ENCODE data around the gene HNRNPLL. TPM values are rescaled to one million over a fixed set of nuclear protein-coding genes. Genes with fewer than 3 reads are reported as not detected.

The HNRNPLL gene
- total and polyA plus RNA-seq, 2 of the 8 experiments (the other 6 are each of a cell fraction or from before 2014, with no cell fraction given) = 18.6 to 69.3 TPM

- no peak overlapping the region for H2BK5ac ChIP-seq (ENCODE audit: low read depth, low read length)
- H4K20me1 ChIP-seq (replicated peaks in 1 of 2; ENCODE audit: control insufficient read depth in 1 of 2, insufficient read depth in 2 of 2, low read length in 2 of 2) = no peaks in the 10 kb centered on the region
- peak overlapping the region; percentile 59 to 67; a peak in 2 of 4 replicates for H3K4me2 ChIP-seq (ENCODE audit: insufficient read depth in 1 of 2, low read depth in 2 of 2, low read length in 2 of 2)
- H2BK120ac ChIP-seq (replicated peaks; ENCODE audit: low read depth, low read length) = no peak overlapping the region
- H2BK15ac ChIP-seq (ENCODE audit: low read length) = no peak overlapping the region
- no peaks in the 10 kb centered on the region for H3K36me3 ChIP-seq (ENCODE audit: control insufficient read depth in 2 of 4, insufficient read depth in 4 of 4, low read length in 3 of 4)
- peaks cover 0 to 3% (median 0%) of the 10 kb centered on the region in 4 experiments; a peak in 1 of 7 replicates for H3K4me1 ChIP-seq (replicated peaks in 1 of 4; ENCODE audit: control insufficient read depth in 3 of 4, insufficient read depth in 4 of 4, low read length in 3 of 4)
- H3K18ac ChIP-seq (ENCODE audit: extremely low read depth, low read length) = no peak overlapping the region
- H2BK12ac ChIP-seq (ENCODE audit: low read depth, low read length) = no peak overlapping the region
- no peak overlapping the region for H3K27ac ChIP-seq (ENCODE audit: low read depth, low read length)
- H3K79me1 ChIP-seq (ENCODE audit: low read depth, low read length) = no peaks in the 10 kb centered on the region
- no peak overlapping the region for H3K14ac ChIP-seq (ENCODE audit: insufficient read length)
- H2AFZ ChIP-seq (ENCODE audit: low read length) = no peak overlapping the region
- no peaks in the 10 kb centered on the region; a peak in 1 of 7 replicates for H3K27me3 ChIP-seq (replicated peaks in 1 of 4; ENCODE audit: control insufficient read depth in 3 of 4, extremely low read depth in 1 of 4, insufficient read depth in 3 of 4, low read length in 3 of 4)
- no peak overlapping the region for H2BK20ac ChIP-seq (ENCODE audit: low read length)
- H3K4me3 ChIP-seq (ENCODE audit: extremely low read depth in 1 of 4, insufficient read depth in 2 of 4, low read depth in 3 of 4, low read length in 4 of 4) = peak overlapping the region in 1 of 4 experiments; percentile 53; a peak in 2 of 8 replicates
- H4K91ac ChIP-seq (replicated peaks; ENCODE audit: insufficient read length, low read length) = no peak overlapping the region
- no peaks in the 10 kb centered on the region for H3K79me2 ChIP-seq (ENCODE audit: control insufficient read depth in 1 of 2, insufficient read depth in 2 of 2, low read length in 2 of 2)
- ChIA-PET POLR2A (ENCODE audit: partially characterized antibody) (interaction anchor here (0.6 to 2.0 kb wide), 2 partner anchors 180 to 222 kb away, joined by 3 to 9 read pairs; partner anchors contain the start of gene SRSF7), CTCF (ENCODE audit: partially characterized antibody) (interaction anchor here (0.6 to 1.0 kb wide), 3 partner anchors 46 to 167 kb away, joined by 3 to 4 read pairs (median 3); no protein-coding TSS in a partner anchor)
- DNase-seq (ENCODE audit: low read depth in 1 of 2, low spot score in 2 of 2) (no peak), FAIRE-seq (no peak)
- H4K8ac ChIP-seq (ENCODE audit: extremely low read depth, insufficient read depth, low read length) = no peak overlapping the region
- no peak overlapping the region for H3K56ac ChIP-seq (replicated peaks; ENCODE audit: insufficient read length, low read depth, low read length)
- no peak overlapping the region for H3K4ac ChIP-seq (replicated peaks; ENCODE audit: insufficient read length, low read depth, low read length)
- no peak overlapping the region for H3K9ac ChIP-seq (replicated peaks in 1 of 4; ENCODE audit: extremely low read depth in 1 of 4, low read depth in 3 of 4, low read length in 3 of 4)
- no peak overlapping the region for H2AK5ac ChIP-seq (ENCODE audit: low read depth, low read length)
- no peak overlapping the region for H4K5ac ChIP-seq (ENCODE audit: insufficient read length, low read depth, low read length)
- no peaks in the 10 kb centered on the region for H3K23me2 ChIP-seq (ENCODE audit: low read depth, low read length)
- H3K23ac ChIP-seq (ENCODE audit: insufficient read length) = no peak overlapping the region
- WGBS, 2 experiments (ENCODE audit: extremely low coverage in 1 of 2, insufficient coverage in 1 of 2, insufficient read length in 1 of 2, insufficient replicate concordance in 2 of 2, low coverage in 1 of 2, low lambda C conversion rate in 2 of 2, missing lambda C conversion rate in 1 of 2) = 68% methylated on average over 5 of the region's 5 CpGs; no CpG with 5 or more reads in 1 of the 2 experiments
- H3K9me3 ChIP-seq (ENCODE audit: insufficient read depth in 2 of 2, low read depth in 1 of 2, low read length in 1 of 2) = no peaks in the 10 kb centered on the region
- TF ChIP-seq GABPA (IDR thresholded peaks at IDR 0.05; ENCODE audit: borderline replicate concordance, insufficient read depth, low read length) (no peak), ZNF274 (IDR thresholded peaks at IDR 0.05; ENCODE audit: borderline replicate concordance, extremely low read depth, low read length) (no peak), RNF2 (IDR thresholded peaks at IDR 0.05; ENCODE audit: borderline replicate concordance, low read depth, low read length, missing control alignments, poor library complexity, severe bottlenecking) (no peak), JUND (IDR thresholded peaks at IDR 0.05; ENCODE audit: low read length) (no peak), RAD21 (IDR thresholded peaks at IDR 0.05 in 1 of 2, conservative IDR thresholded peaks at IDR 0.05 in 1 of 2; ENCODE audit: low read depth in 2 of 2, low read length in 2 of 2) (no peak), POLR2A (IDR thresholded peaks at IDR 0.05; ENCODE audit: control extremely low read depth in 1 of 2, low read depth in 2 of 2, low read length in 2 of 2) (no peak), GTF2F1 (IDR thresholded peaks at IDR 0.05; ENCODE audit: borderline replicate concordance, low read depth, low read length) (no peak), CBX8 (IDR thresholded peaks at IDR 0.05; ENCODE audit: borderline replicate concordance, low read depth, low read length) (no peak), POU5F1 (IDR thresholded peaks at IDR 0.05; ENCODE audit: low read depth, low read length) (no peak), RBBP5 (IDR thresholded peaks at IDR 0.05; ENCODE audit: borderline replicate concordance, low read depth, low read length) (no peak), CHD1 (IDR thresholded peaks at IDR 0.05; ENCODE audit: low read depth, low read length) (no peak)
- TF ChIP-seq, protein P1, sequence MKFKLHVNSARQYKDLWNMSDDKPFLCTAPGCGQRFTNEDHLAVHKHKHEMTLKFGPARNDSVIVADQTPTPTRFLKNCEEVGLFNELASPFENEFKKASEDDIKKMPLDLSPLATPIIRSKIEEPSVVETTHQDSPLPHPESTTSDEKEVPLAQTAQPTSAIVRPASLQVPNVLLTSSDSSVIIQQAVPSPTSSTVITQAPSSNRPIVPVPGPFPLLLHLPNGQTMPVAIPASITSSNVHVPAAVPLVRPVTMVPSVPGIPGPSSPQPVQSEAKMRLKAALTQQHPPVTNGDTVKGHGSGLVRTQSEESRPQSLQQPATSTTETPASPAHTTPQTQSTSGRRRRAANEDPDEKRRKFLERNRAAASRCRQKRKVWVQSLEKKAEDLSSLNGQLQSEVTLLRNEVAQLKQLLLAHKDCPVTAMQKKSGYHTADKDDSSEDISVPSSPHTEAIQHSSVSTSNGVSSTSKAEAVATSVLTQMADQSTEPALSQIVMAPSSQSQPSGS (IDR thresholded peaks at IDR 0.05; ENCODE audit: low read length) = no peak
Observed at GRCh38 chr2:38528534-38528933, 74.2 kb downstream of the HNRNPLL start.

Measured in H1 (cell line).